ENCODE data around the gene FSTL5.

FSTL5 gene

DNA sequence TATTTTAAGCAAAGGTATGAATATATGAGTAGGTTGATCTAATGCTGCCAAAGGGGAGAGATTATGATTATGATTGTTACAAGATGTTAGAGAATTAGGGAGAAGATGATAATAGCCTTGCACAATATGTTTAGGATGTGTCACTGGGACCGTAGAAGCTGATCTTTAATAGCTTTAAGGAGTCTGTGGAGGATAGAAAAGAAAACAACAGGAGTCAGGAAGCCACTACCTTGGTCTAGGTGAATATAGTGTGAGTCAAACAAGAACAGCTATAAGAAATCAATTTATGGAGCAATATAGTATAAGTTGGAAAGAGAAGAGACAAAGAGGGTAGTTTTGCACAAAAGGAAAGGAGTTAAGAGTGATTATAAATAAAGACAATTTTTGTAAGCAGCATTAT lies 232.7 kb downstream of the FSTL5 start:
- DNase-seq = no peak

DNA sequence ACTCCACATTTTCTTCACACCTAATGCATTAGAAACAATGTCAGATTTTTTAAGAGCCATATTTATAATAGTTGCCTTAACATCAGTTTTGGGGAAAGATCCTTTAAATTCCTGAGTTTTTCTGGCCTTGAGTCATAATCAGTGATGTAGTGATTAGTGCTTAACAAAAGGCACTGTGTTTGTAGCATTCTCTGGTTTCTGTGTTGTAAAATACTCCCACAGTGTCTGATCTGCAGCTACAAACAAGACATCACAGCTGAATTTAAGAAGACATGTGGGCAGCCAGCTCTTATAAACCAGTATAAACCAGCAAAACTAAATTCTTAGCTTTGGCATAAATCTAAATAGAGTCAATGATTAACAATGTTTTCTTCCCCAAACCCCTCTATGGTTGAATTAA lies 233.8 kb downstream of the FSTL5 start:
- DNase-seq = no peak

DNA sequence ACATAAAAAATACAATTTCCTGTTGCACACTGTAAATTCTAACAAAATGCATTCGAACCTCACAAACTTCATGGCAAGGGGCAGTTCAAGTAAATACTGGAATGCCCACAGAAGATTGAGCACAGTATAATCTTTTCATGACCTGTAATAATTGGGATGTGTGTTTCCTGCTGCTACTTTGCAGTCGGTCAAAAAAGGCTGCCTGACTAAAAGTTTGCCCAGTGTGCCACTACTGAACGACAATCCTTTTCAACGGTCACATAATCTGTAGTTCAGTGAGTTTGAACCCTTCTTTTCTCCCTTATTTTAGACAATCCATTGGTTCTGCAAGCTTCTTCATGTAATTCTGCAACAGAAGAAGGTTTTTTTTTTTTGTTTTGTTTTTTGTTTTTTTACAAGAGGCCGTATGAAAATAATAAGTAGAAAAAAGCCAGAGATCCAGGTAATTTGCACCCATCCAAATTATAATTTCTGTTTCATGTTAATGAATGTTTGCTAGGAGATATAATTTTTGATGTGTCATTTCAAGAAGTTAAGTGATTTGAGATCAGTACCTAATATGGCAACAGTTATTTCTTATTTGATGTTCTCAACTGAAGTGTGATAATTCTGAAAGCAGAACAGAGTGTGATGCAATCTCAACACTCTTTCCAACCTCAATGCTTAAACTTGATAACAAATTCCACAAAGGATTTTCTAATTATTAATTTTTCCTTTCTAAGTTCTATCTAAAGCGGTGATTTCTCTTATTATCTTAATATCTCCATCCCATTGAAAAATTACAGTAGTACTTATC lies 237.6 kb downstream of the FSTL5 start:
- no peak for DNase-seq

DNA sequence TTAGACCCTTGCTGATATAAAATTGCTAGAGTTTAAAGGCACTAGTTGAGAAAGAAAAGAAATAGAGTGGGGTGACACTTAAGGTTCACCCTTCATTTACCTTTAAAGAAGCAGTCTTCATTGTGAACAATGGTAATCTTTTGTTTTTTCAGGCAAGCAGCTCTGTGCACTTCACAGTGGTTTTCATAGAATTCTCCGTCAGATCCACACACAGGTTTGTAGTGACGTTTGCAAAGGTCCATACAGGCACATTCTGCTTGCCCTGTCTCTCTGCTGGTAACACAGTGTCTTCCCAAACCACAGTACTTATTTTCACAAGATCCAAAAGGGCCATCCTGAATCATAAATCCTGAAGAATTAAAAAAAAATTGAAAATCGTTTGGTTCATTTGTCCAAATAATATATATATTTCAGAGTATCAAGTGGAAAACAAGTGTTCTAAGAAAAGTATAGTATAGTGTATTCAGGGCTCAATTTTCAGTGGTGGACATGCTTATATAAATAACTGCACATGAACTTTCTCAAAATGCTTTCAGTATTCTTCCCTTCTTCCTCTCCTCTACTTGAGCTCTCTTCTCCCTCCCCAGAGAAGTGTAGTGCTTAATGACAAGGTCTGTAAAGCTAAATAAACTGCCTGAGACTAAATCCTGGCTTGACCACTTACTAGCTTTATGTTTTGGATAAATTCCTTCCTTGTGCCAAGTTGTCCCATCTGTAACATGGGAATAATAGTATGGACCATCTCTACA lies 243.3 kb downstream of the FSTL5 start:
- no peak for DNase-seq

DNA sequence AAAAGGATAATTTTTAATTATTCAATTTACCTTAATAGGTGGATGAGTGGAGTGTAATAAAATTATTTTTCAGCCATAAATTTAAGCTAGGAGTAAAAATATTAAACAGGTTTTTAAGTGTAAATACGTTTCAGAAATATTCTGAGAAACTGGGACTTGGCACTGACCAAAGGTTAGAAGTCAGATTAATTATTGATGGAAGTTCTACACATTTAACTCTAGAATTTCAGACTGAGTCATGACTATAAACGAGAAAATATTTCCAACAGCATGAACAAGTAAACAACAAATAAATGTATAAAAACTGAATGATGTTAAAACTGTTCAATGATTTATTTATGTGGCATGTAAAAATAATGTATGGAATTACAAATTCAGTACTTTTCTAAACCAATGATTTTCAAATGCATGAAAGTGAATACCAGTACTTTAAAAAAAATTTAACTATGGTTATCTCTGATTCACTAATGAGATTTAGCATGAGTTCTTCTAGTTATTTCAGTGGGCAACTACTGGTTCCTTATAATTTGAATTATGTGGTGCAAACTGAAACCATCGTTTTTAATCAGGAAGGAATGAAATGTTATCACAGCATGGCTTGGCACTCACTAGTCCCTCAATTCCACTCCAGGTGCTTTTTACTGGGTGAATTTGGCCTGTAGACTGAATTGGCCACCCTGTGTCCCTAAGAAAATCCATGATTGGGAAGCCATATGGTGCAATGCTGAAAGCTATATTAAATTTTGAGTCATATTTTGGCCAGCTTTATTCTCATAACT lies 244.2 kb downstream of the FSTL5 start:
- no peak for DNase-seq

DNA sequence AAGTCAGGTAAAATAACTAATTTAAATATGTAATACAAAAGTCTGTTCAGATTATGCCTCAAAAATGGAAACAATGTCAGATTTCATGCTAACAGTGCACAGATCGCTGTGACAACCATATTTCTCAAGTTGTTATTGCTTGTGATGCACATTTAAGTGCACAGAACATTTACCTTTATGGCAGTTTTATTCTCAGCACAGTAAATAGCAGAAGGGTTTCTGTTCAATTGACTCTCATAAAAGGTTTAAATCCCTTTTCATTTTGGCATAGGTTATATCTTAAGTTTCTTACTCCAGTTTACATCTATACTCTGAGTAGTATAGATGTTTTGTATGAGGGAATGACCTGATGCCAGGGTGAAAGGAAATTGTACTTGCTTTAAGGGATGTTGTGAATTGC lies 247.8 kb downstream of the FSTL5 start:
- no peak for DNase-seq

DNA sequence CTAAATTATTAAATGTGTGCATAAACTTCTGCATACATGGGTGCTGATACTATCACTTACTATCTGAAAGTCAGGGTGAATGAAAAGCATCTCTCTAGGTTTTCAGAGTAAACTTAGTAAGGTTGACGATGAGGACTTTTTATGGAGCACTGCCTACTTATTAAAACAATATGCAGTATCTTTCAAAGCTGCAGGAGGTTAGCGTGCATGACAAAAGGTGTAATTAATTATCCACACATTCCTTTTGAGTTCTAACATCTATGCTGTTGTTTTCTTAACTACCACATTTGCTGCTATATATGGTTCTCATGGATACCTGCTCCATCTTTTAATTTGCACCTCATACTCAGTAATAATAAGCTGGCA lies 256.2 kb downstream of the FSTL5 start:
- no peak for DNase-seq

DNA sequence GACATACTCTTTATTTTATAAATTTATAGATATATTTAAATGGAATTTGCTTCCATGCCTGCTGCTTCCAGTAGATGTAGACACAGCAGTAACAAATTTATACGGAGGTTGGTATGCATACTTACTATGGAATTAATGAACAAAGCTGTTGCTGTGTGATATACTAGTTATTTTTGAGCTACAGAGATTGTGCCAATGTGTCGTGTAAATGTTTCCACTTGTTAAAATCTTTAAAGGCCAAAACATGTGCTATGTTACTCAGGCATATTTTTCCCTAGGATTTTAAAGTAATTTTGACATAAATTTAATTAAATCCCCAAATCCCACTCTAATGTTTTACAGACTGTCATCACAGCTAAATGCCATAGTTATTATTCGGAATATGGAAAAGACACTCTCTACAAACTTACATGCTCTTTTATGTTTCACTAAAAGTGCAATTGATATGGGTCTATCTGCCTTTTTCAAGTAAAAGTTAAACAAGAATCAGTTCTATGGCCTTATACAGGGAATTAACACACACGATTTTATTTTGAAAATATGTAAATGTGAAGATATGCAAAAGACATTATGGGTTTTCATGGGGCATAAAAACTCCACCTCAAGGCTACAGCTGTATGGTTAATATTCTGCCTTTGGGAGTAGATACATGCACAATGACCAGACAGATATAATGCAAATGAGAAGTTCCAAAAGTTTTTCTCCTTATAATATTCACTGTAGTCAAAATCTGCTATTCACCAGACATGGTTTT lies 256.8 kb downstream of the FSTL5 start:
- no peak for DNase-seq

DNA sequence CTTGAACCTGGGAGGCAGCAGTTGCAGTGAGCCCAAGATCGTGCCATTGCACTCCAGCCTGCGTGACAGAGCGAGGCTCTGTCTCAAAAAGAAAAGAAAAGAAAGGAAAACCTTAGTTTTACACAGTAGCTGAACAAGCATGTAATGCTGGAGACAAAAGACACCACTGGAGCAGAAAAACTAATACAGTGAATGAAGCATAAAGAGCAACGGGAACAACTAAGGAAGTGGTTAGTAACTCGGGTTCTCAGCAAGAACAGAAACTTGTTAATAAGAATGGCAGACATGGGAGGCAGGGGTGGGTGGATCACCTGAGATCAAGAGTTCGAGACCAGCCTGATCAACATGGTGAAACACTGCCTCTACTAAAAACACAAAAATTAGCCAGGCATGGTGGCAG lies 263.7 kb downstream of the FSTL5 start:
- DNase-seq = no peak

DNA sequence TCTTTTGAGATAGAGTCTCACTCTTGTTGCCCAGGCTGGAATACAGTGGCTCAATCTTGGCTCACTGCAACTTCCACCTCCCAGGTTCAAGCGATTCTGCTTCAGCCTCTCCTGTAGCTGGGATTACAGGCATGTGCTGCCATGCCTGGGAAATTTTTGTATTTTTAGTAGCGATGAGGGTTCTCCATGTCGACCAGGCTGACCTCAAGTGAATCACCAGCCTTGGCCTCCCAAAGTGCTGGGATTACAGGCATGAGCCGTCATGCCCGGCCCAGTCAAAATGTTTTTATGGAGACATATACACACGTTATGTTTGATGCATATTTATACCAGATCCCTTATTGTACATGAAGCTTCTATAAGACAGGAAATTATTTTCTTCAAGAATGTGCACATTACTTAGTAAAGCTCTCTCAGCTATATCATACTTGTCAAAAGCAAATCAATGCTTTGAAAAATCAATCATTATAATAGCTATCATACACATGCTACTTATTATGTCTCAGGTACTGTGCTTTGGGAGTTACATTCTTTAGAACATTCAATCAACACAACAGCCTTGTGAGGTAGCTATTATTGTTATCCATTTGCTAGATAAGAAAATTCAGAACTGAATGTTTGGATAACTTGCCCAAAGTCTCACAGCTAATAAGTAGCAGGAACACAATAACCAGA lies 269.2 kb downstream of the FSTL5 start:
- DNase-seq = no peak

DNA sequence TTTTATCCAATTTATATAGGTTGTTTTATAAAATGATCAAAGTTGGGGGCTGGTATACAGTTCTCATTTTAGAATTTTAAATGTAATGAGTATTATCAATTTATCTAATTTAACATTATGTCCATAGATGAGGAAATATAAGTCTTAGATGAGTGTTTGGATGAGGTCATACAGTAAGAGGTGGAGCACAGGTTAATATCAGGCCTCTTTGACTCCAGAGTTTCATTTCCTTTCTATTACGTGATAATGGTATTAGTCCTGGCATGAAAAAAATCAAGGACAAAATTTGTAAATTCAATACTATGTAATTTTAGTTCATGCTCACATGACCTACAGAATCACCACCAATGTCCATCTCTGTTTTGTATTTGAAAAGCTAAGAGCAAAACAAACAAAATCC lies 269.8 kb downstream of the FSTL5 start:
- DNase-seq = no peak

DNA sequence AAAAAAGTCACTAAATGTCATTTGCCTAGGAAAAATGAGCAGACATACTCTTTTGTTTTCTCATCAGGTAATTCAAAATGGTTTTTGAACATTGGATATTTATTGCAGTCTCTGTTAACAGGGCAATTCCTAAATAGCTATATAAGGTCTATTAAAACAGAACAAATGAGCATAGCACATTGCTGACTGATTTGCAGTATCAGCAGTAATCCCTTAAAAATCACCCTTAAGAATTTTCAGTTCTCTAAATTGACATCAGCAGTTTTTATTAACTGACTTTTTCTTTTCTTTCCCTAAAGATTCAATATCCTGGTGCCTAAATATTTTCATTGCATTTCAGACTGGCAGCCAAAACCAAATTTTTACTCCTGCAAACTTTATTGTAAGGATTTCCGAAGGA lies 270.2 kb downstream of the FSTL5 start:
- no peak for DNase-seq

DNA sequence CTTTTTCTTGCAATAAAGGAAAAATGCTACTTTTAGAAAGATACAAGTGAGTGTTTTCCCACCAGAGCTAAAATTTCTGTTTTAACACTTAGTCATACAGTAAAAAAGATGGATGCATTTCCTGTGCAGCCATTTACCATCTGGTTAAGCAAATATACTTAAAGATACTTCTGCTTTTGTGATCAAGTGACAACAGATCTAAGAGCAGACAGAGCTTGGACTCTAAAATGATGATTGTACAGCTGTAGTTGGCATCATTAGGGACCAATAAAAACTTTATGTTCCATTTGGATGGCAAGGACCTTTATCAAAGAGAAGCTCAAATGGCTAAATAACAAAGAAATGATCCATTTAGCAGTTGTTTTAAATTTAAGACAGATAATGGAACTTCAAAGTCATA lies 270.8 kb downstream of the FSTL5 start:
- DNase-seq = no peak

DNA sequence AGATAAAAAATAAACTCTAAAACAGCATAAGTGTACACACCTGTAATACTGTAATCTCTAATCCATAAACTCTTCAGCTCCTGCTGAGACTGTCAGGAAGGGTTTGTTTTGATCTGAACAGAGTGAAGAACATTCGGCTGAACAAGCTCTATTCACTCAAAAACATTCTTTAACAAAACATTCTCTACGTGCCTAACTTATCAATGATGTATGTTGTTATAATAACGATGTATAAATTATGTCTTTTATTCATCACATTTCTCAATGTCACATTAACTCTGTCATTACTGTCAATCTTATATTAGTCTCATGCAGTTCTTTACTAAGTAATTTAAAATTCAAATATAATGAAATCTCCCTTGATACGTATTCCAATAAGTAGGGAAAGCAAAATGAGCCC lies 280.6 kb downstream of the FSTL5 start:
- no peak for DNase-seq

DNA sequence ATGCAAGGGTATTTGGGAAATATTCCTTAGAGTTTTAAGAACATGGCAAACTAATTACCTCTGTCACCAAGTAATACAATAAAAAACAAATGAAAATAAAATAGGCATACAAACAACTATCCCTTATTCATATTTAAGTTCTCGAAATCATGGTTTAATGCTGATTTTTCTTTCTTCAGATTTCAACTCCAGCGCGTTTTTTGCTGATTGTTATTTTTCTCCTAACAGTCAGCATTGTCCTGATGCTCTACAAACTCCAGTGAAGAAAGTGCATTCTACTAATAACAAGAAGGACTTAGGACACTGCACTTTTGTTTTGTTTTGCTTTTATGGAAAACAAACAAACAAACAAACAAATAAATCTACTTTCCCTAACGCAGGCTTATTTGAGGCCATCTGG lies 282.4 kb downstream of the FSTL5 start:
- DNase-seq = no peak

DNA sequence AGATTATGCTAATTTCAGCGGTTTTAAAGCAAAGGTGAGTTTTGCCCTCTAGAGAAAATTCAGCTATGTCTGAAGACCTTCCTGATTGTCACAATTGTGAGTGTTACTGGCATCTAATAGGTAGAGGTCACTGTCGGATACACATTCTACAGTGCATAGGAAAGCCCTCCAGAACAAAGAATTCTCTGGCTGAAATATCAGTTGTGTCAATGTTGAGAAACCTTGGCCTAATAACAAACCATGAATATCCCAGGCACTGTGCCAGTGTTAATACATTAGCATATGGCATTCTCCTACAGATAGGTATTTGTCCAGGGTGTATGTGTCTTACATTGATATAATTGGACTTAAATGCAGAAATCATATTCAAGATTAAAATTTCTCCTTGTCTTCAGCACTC lies 294.3 kb downstream of the FSTL5 start:
- no peak for DNase-seq

DNA sequence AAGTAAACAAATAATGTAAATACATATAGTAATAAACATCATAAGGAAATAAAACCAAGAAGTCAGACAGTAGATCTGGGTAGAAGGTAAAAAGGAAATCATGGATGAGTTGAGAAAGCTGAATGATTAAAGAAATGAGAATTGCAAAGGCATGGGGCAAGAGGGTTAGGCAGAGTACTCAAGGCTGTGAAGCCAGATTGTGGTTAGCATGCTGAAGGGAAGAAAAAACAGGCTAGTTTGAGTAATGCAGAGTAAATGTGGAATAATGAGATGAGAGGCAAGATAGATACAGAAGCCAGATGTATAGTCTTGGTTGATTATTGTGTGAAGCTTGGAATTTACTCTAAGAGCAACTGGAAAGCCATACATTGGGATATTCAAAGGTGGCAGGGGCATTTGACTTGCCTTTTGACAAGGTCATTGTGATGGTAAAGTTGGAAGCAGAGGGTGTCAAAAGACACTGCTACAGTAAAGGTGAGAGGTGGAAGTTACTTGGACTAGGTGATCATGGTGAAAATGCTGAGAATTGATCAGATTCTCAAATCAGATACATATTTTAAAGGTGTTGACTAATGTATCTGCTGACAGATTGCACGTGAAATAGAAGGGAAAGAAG lies 307.0 kb downstream of the FSTL5 start:
- peak; percentile 0 for DNase-seq

DNA sequence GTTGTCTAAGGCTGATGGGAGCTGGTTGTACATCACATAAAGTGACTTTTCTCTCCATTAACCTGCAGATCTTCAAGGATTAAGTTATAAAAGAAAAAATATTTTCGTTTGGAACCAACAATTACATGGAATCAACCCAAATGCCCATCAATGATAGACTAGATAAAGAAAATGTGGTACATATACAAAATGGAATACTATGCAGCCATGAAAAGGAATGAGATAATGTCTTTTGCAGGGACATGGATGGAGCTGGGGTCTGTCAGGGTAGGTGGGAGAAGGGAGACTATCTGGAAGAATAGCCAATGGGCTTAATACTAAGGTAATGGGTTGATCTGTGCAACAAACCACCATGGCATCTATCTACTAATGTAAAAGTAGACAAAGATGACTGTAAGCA lies 313.2 kb downstream of the FSTL5 start:
- no peak for DNase-seq

DNA sequence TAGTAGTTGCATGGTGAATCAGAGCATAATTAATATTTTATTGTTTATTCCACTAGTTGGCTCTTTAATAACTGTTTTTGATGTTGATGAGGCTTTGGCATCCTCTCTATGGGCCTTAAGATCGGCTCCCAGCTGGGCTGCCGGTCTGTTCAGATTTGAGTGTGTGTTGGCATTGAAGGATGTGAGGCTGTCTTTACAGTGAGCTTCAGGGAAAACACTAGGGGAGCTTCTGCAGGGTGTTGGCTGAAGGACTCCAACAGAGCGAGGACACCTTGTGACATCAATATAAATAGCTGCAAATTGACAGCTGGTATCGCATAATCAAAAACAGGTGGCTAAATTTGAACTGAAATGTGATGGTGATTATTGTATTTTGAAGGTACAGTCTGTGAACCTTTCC lies 322.0 kb downstream of the FSTL5 start:
- no peak for DNase-seq

DNA sequence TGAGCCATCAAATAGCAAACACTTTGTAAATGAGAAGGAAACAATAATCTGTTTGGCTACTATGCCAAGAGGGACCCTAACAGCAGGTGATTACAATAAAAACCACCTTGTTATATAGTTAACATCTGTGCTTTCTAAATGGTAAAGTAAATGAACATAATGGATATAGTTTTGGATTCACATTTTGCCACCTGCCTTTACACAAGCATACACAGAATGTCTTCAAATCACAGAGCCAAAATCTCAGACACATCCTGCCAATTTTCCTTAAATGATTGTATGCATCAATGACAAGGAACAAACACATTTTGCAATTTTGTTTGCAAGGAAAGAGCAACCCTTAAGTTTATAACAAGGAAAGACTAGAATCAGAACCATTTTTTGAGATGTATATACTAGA lies 334.2 kb downstream of the FSTL5 start:
- DNase-seq = no peak

DNA sequence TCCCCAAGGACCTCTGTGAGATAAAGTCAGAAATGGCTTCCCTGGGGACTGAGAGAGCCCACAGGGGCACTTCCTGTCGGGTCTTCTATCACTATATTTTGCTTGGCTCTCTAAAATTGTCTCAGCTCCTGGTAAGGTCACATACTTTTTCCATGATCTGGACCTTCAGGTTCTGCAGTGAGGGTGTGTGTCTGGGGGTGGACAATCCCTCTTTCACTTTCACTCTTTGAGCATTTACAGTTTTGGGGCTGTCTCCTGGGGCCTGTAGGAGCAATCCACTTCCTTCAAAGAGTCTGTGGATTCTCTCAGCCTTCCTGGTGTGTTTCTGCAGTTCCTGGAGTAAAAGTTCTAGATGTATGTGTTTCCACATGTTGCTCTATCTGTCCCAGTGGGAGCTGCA lies 335.7 kb downstream of the FSTL5 start:
- DNase-seq = no peak

DNA sequence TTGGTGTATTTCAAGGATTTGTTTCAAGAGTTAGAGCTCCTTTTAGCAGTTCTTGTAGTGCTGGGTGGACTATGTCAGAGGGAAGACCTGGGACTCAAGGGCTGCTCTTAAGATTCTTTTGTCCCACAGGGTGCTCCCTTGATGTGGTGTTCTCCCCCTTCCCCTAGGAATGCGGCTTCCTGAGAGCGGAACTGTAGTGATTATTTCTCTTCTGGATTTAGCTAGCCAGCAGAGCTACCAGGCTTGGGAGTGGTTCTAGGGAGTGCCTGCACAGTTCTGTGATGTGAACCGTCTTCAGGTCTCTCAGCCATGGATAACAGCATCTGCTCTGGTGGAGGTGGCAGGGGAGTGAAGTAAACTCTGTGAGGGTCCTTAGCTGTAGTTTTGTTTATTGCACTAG lies 336.8 kb downstream of the FSTL5 start:
- no peak for DNase-seq
